AG08395 (cell line): ENCODE results near the gene PPM1H.
A peak's percentile ranks its signal among the peaks of the same experiment; 100 is the strongest.

ENCODE experiments used
- DNase-seq: peaks from one replicate; pipeline ENCODE4 v3.0.0; 2012; ENCODE audit warnings: mixed read lengths, low spot score

The PPM1H gene

DNA sequence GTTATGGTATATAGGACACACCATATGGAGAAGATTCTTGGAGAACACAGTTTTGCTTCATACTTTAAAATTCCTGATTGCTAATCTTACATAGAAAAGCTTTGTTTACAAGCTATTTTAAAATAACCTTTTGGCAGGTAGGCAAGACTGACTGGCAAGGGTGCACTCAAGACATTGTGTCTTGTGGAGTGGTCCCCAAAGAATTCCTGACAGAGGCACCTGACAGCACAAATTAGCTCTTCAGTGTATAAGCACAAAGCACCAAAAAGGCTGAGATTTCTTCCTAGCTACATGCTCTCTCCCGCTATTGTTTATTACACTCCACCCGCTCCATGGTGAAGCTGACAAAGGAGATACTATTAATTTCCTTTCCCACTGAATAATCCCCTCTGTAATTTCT is 329.0 kb downstream of the PPM1H start:
- no peak for DNase-seq

DNA sequence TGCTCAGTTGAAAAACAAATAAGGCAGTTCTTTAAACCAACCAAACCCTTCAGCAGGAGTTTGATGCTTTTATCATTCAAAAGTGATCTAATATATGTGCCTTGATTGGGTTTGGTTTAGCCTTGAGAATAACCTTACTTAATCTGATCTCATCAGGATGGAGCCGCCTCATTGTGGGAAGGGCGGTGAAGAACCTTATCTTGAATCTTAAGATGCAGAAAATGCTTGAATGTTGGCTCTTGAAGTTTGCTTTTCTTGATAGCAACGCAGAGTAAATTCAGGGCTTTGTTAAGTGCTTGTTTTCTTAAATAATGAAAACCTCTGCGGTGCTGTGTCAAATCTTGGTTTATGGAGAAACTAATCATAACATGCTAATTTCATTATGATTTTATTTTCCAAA is 330.1 kb downstream of the PPM1H start:
- DNase-seq = no peak

DNA sequence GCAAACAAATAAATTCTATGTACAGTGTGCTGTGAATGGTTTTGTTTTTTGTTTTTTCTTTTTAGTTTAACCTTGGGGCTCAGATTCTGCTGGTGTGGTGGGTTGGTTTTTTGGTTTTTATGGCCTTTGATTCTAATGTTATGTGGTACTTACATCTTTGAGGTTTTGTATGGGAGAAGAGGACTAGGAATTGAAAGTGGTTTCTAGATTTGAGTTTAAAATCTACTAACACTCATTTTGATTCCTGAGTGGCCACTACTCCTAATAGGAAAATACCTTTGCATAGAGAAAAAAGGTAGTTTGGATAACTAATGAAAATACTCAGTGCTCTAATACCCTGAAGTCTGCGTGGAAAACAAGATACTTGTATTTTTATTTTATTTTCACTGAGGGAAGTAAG is 330.6 kb downstream of the PPM1H start:
- no peak for DNase-seq

DNA sequence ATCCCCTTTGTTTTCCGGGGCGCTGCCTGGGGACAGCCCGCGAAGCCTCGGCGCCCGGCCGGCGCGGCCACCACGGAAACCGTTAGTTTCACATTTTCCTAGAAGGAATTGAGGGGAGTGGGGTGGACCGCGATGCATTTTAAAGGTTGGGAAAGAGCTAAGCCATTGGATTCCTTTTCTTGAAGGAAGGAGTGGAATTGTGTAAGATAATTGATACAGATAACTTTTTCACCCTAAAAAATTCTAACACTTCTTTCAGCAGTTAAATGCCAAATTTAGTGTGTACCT is 331.2 kb downstream of the PPM1H start:
- no peak for DNase-seq

DNA sequence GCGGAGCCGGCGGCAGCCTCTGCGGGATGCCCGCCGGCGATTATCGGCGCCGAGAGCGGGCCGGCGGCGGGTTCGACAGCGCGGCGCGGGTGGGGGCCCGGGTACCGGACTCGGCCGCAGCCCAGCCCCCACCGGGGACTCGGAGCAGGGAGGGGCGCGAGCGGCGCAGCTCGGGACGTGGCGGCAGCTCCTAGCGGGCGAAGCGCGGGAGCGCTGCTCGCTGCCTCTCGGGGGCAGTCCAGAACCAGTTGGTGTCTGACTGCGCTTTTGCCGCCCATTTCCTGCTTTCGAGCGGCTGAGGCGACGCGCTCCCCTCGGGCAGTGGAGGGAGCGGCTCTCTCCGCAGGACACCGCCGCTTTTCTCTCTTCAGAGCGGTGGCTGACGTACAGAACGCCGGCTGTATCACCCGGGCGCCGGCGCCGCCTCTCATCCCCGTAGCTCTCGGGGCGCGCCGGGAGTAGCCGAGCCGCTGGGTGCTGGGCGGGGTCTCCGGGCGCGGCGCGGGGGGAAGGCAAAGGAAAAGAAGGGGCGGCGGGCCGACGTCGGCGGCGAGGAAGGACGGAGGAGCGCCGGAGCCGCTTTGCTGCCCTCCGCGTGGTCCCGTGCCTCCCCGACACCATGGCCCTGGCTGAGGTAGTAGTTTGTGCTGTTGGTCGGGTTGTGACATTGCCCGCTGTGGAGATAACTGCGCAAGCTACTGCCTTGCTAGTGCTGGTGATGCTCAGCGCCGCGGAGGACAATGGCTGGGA is 331.7 kb downstream of the PPM1H start:
- DNase-seq = peak; percentile 76

DNA sequence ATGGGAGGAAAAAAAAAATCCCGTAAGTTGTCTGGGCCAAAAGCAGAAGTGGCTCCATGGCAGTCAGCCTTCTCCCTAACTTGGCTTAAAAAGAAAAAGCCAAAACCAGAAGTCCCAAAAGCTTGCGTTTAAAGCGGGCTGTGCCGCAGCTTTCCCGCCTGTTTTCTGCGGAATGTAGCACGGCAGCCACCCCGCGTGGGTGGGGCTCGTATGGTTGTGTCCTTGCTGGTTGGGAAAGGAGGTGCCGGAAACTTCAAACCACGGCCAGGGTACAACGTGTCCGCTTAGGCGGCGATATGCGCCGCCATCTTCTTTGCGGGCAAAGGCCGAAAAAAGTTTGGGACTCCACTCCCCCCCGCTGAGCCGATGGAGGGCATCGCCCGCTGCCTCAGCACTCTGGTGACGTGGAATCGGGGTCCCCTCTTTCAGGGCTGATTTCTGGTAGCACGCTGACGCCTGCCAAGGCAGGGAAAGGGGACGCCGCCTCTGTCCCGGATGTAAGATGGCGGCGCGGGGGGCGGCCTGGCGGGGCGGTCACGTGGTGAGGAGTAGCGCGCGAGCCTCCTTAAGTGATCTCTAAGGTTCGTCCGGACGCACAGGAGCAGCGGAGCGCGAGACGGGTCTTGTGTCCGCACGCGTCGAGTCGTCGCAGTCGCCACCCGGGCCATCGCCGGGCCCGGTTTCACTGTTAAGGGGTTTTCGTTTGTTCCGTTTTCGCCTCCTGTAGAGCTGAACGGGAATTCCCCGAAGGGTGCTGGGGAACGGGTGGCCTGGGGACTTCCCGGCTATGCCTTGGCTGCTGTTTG is 332.5 kb downstream of the PPM1H start:
- DNase-seq = peak; percentile 86

DNA sequence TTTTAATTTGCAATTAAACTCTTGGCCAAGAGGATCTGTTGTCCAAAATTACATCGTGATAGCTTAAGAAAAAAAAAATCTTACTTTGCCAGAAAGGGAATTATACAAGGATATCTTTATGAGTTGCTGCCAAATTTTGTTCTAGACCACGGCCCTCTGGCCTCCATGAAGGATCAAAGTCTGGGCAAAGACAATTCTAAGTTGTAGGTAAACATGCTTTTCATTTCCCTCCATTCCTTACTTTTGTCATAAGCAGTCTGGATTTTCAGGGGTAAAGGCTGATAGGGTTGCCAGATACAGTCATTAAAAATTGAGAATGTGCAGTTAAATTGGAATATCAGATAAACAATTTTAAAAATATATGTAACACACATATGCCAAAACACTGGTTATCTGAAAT is 333.2 kb downstream of the PPM1H start:
- DNase-seq = no peak

DNA sequence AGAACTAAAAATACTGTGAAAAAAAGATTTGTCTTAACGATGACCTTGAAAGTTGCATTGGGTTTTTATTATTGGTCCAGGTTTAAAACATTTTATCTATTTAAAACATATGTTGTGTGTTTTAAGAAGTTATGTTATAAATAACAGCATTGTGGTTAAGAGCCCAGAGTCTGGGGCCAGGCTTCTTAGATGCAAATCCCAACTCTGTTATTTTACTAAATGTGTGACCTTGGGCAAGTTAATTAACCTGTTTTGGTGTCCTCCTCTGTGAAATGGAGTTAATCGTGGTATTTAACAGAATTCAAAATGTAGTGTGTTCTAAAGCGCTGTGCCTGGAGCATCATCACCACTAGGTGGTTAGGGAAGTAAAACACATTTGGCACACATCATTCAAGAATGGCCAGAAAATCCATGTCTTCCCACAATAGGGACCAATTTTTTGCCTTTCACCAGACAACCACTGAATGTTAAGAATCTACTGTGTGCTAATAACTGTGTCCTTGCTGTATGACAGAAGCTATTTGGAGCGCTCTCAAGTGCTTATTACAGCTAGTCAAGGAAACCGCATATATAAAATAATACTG is 335.0 kb downstream of the PPM1H start:
- DNase-seq = no peak

DNA sequence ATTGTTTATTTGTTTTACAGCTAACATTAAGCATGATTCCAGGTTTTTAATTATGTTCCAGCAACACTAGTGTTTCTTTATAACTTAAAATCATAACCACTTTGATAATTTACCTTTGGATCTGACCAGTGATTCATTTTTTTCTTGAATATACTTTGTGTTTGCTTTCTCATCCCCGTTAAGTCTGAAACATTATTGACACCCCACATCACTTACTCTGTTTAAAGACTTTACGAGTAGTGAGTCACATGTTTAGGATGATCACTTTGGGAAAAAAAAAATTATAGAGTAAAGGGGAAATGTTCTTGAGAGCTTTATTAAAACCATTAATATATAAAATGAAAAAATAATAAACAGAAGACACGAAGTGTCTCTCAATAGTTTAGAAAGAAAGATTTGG is 336.1 kb downstream of the PPM1H start:
- no peak for DNase-seq

DNA sequence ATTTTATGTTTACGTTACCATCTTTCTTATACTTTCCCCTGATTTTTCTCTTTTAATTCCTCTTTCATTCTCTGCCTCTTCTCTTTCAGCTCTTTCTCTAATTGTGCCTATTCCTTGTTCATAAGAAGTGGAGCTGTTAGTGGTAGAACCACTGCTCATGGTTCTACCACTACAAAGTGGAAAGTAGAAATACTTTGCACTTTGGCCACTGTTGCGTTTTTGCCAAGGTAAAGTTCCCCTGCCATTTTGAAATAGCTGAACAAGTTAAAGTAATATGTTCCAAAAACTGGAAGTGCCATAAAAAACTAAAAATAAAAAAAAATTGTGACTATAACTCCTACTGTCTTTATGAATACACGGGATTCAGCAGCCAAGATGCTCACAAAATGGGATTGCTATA is 337.7 kb downstream of the PPM1H start:
- DNase-seq = no peak
